Duodenal mucosa (tissue), 2 donors: ENCODE data around the gene SEMA4C.

Experiments used
- H3K27ac ChIP-seq: one replicate; pipeline ENCODE4 v1.7.0; 2013; ENCODE audit warnings: low read depth, low read length
- H3K27me3 ChIP-seq, 2 donors: one replicate each; pipeline ENCODE4 v1.7.0; 2013; ENCODE audit warnings: low read length in 2 of 2, control low read depth in 1 of 2; ENCODE audit not compliant: insufficient read depth in 2 of 2, control insufficient read depth in 1 of 2
- H3K36me3 ChIP-seq, 2 donors: one replicate each; pipeline ENCODE4 v1.7.0; 2013; ENCODE audit warnings: low read length in 2 of 2, control low read depth in 1 of 2; ENCODE audit not compliant: insufficient read depth in 2 of 2, control insufficient read depth in 1 of 2
- H3K4me1 ChIP-seq, 2 donors: one replicate each; pipeline ENCODE4 v1.7.0; 2013; ENCODE audit warnings: low read length in 2 of 2, control low read depth in 1 of 2; ENCODE audit not compliant: insufficient read depth in 2 of 2, control insufficient read depth in 1 of 2
- H3K4me3 ChIP-seq, 2 donors: one replicate each; pipeline ENCODE4 v1.7.0; 2013; ENCODE audit warnings: low read length in 2 of 2, low read depth in 1 of 2
- H3K9ac ChIP-seq, 2 donors: one replicate each; pipeline ENCODE4 v1.7.0; 2013; ENCODE audit warnings: low read length in 2 of 2, low read depth in 1 of 2
- H3K9me3 ChIP-seq, 2 donors: one replicate each; pipeline ENCODE4 v1.7.0; 2013; ENCODE audit warnings: low read length in 2 of 2, control low read depth in 1 of 2; ENCODE audit not compliant: control insufficient read depth in 1 of 2

SEMA4C gene

DNA sequence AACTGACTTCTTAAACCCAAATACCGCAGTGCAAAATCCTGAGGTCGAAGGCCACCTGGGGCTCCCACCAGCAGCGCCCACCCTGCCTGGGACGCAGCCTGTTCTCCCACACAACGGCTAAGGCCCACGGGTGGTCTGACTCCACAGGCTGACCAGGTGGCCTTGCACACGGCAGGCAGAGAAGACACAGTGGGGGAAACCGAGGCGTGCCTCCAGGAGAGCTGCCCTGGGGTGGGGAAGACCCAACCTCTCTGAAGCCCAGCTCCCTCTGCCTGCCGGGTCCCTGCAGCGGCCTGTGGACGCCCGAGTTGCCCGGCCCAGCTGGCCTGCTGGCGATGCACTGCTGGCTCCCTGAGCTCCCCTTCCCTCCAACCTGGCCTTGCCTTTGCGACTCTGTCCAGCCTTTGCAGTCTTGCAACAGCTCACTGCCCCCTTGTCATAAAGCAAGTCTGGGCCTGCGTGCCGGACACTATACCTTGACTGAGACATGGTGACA lies 9.7 kb upstream of the SEMA4C start:
- Histone ChIP-seq H3K36me3 (no peaks in the 10 kb centered on the region), H3K9me3 (no peaks in the 10 kb centered on the region), H3K27me3 (no peaks in the 10 kb centered on the region), H3K9ac (no peak overlapping the region), H3K4me3 (no peak overlapping the region), H3K27ac (no peak overlapping the region), H3K4me1 (peaks cover 0 to 5% of the 10 kb centered on the region in 2 donors)

GRCh38 chr2:96878796-96879544 lies 9.1 kb upstream of the SEMA4C start:
- H3K36me3 ChIP-seq: no peaks in the 10 kb centered on the region
- H3K27me3 ChIP-seq: no peaks in the 10 kb centered on the region
- H3K4me3 ChIP-seq: no peak overlapping the region
- no peaks in the 10 kb centered on the region for H3K9me3 ChIP-seq
- H3K9ac ChIP-seq: no peak overlapping the region
- peaks cover 0 to 9% of the 10 kb centered on the region in 2 donors for H3K4me1 ChIP-seq
- H3K27ac ChIP-seq: no peak overlapping the region

GRCh38 chr2:96878171-96878570 lies 8.3 kb upstream of the SEMA4C start:
- no peak overlapping the region for H3K4me3 ChIP-seq
- H3K9me3 ChIP-seq: no peaks in the 10 kb centered on the region
- H3K4me1 ChIP-seq: peaks cover 0 to 12% of the 10 kb centered on the region in 2 donors
- no peaks in the 10 kb centered on the region for H3K27me3 ChIP-seq
- no peak overlapping the region for H3K27ac ChIP-seq
- no peaks in the 10 kb centered on the region for H3K36me3 ChIP-seq
- H3K9ac ChIP-seq: no peak overlapping the region

DNA sequence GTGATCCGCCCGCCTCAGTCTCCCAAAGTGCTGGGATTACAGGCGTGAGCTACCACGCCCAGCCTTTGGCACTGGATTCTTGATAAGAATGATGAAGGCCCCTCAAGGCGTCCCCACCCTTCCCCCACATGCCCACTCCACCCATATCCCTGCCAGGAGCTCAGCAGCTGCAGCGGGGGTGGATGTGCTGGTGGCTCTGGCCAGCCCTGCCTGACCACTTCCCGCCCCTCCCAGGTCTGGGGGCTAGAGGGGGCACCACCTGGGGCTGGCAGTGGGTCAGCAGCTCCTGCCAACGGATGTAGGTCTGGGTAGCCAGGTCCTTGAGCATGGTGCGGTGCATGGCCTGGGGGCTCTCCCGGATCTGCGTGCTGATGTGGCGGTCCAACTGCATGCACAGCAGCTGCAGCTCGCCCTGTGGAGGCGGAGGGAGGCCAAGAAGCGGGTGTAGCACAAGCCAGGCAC lies 7.8 kb upstream of the SEMA4C start:
- no peaks in the 10 kb centered on the region for H3K9me3 ChIP-seq
- H3K36me3 ChIP-seq: no peaks in the 10 kb centered on the region
- H3K27me3 ChIP-seq: no peaks in the 10 kb centered on the region
- H3K9ac ChIP-seq: no peak overlapping the region
- peaks cover 0 to 12% of the 10 kb centered on the region in 2 donors for H3K4me1 ChIP-seq
- H3K27ac ChIP-seq: no peak overlapping the region
- H3K4me3 ChIP-seq: no peak overlapping the region

GRCh38 chr2:96877042-96877451 lies 7.2 kb upstream of the SEMA4C start:
- Histone ChIP-seq H3K9me3 (no peaks in the 10 kb centered on the region), H3K27me3 (no peaks in the 10 kb centered on the region), H3K9ac (no peak overlapping the region), H3K4me3 (no peak overlapping the region), H3K4me1 (peaks cover 0 to 12% of the 10 kb centered on the region in 2 donors), H3K36me3 (no peaks in the 10 kb centered on the region), H3K27ac (no peak overlapping the region)

GRCh38 chr2:96876269-96877041 lies 6.6 kb upstream of the SEMA4C start:
- Histone ChIP-seq H3K9me3 (no peaks in the 10 kb centered on the region), H3K36me3 (no peaks in the 10 kb centered on the region), H3K9ac (no peak overlapping the region), H3K4me1 (peaks cover 0 to 12% of the 10 kb centered on the region in 2 donors), H3K4me3 (no peak overlapping the region), H3K27ac (no peak overlapping the region), H3K27me3 (no peaks in the 10 kb centered on the region)

GRCh38 chr2:96875498-96876268 lies 5.8 kb upstream of the SEMA4C start:
- no peaks in the 10 kb centered on the region for H3K36me3 ChIP-seq
- peaks cover 2 to 4% of the 10 kb centered on the region in 2 donors for H3K27me3 ChIP-seq
- H3K9ac ChIP-seq: no peak overlapping the region
- no peak overlapping the region for H3K4me3 ChIP-seq
- no peak overlapping the region for H3K27ac ChIP-seq
- peaks cover 5 to 19% of the 10 kb centered on the region in 2 donors for H3K4me1 ChIP-seq
- no peaks in the 10 kb centered on the region for H3K9me3 ChIP-seq

GRCh38 chr2:96874198-96874831 lies 4.4 kb upstream of the SEMA4C start:
- H3K4me1 ChIP-seq: peaks cover 9 to 24% of the 10 kb centered on the region in 2 donors
- H3K9me3 ChIP-seq: no peaks in the 10 kb centered on the region
- H3K27ac ChIP-seq: no peak overlapping the region
- no peak overlapping the region for H3K4me3 ChIP-seq
- no peaks in the 10 kb centered on the region for H3K36me3 ChIP-seq
- no peak overlapping the region for H3K9ac ChIP-seq
- peaks cover 4 to 7% of the 10 kb centered on the region in 2 donors for H3K27me3 ChIP-seq

- no peak overlapping the region for H3K9ac ChIP-seq
- H3K36me3 ChIP-seq: no peaks in the 10 kb centered on the region
- no peak overlapping the region for H3K27ac ChIP-seq
- peaks cover 4 to 7% of the 10 kb centered on the region in 2 donors for H3K27me3 ChIP-seq
- H3K4me1 ChIP-seq: peaks cover 9 to 24% of the 10 kb centered on the region in 2 donors
- H3K4me3 ChIP-seq: no peak overlapping the region
- H3K9me3 ChIP-seq: no peaks in the 10 kb centered on the region
Measured at GRCh38 chr2:96873651-96874096, 3.8 kb upstream of the SEMA4C start.
